Activated T-cell treated with anti-CD3 and anti-CD28 coated beads for 1 hour (primary cell): Measurements from ENCODE around the gene KAZN.

ENCODE experiments used
- DNase-seq: peaks from one replicate; pipeline ENCODE4 v3.0.0-alpha.2; 2020; ENCODE audit warnings: low read depth

Gene KAZN

DNA sequence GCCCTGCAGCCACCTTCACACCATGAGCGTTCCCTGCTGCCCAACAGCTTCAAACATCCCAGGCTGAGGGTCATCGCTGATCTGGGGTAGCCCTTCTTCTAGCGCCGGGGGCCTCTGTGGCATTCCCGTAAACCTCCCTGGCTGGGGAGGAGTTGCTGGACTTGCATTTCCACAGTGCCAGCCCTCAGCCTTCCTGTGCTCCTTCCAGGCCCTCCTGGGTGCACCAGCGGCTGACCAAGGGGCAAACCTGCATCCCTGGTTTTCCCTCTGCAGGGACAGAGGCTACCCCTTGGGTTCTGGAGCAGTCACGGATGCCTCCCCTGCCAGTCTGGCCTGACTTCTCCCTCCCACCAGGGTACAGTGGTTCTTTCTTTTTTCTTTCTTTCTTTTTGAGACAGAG is 336.4 kb downstream of the KAZN start:
- DNase-seq, result no peak

- DNase-seq, result no peak
Measured at GRCh38 chr1:14936815-14937214, 338.3 kb downstream of the KAZN start.

DNA sequence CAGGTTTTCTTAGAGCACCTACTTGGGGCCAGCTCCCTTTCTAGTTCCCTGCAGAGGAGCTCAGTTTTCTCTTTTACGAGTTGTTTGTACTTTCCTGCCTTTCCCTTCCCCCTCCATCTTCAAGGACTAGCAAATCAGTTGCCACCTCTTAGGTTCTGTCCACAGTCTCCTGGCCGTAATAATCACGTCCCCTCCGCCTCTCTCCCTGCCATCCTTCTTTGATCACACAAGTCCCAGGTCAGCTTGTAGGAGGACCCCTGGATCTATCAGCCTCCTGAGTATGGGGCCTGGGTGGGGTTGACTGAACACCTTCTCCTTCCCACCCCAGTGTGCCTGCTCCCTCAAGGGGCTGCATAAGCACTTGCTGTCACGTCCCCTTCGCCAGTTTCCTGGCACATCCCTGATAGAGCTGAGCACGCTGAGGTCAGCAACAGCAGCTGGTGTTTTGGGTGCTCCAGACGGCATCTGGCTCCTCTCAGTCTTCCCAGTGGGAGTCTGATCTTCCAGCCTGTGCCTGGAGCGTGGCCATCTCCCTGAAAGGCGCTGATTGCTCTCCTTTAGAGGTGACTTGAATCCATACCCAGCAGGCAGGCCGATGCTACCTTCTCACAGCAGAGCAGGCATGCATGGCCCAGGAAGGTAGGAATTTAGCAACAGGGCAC is 338.9 kb downstream of the KAZN start:
- no peak for DNase-seq

DNA sequence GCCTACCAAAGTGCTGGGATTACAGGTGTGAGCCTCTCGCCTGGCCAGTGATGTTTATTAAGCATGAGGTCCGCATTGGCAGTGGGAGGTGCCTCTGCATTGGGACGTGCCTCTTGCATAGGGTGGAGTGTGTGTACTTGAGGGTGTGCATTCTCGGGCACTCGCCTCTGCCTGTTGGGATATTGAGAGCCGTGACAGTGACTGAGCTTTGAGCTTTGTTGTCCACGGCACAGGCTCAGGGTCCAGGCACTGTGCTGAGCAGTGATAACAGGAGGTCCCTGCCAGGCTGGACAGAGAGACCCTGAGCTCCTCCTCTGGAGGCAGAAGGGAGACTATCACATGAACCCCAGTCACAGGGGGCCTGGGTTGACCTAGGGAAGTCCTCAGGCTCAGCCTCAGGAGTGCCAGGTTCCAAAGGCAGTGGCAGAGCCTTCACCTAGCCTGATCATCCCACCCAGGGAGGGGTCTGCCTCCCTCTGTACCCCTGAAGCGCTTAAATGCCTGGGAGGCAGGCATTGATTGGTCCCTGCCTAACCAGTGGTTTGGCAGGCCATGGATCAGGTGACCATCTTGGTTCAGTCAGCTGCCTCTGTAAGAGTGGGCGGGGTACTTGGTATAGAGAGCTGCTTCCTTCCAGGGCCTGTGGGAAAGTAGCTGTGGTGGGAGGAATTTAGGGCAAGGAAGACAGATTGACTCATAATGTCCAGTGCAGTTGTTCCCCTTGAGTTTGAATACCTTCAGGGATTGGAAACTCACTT is 341.2 kb downstream of the KAZN start:
- DNase-seq, result no peak

DNA sequence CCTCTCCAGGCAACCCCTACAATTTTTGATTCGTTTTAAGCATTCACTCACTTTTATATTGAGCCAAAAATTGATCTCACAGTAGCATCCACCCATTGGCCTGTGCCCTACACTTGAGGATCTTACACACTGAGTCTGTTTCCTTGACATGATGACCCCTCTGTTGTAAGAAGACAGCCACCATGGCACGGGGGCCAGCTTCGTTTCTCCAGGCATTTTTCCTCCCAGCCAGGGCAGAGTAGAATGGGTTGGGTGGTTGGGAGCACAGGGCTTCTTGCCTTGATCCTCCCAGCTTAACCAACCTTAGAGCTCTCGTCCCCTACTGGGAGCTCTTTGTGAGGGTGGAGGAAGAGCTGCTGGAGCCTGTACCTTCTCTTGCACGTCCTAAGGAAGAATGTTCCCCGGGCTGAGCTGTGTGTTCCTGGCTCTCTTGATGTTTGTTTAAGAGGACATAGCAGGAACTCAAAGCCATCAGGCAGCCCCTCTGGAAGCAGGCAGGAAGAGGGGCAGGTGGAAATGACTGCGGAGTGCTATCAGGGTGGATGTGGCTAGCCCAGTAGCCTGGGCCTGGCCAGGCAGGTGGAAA is 341.9 kb downstream of the KAZN start:
- DNase-seq, result no peak

- DNase-seq, result no peak
Measured at GRCh38 chr1:14941864-14942263, 343.4 kb downstream of the KAZN start.

DNA sequence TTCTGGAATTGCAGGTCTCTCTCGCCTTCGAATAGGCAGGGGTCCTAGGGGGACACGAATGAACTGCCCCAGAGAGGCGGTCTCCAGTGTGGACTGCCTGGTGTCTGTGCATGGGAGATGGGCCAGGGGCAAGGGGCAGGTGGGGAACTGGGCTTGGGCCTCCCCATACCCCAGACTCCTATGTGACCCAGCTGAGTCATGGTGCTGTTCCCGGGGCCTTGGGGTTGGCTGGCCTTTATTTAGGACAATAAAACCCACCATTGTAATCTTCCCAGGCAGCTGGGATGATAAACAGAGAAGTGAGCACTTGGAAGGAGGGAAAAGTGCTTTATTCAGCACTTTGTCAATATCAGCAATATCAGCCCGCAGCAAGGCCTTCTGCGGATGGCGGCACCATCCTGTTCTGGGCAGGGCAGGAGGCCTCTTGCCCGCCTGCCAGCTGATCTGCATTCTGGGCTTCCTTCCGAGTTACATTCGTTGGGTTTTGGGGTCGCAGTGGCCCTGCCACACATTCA is 346.0 kb downstream of the KAZN start:
- DNase-seq, result no peak

GRCh38 chr1:14945132-14946010 is 346.9 kb downstream of the KAZN start:
- DNase-seq, result no peak

DNA sequence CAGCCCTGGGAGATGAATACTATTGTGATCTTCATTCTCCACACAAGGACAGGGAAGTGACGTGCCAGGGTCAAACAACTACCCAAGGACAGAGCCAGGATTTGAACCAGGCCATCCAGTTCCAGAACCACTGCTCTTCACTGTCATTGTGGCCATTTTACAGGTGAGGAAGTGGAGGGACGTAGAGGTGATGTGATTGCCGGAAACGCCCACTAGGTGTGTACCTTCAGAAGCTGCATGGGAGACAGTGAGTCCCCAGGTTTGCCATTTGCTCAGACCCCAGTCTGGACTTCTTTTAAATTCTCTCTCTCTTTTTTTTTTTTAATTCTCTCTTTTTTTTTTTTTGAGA is 347.5 kb downstream of the KAZN start:
- no peak for DNase-seq

GRCh38 chr1:14946684-14947238 is 348.3 kb downstream of the KAZN start:
- no peak for DNase-seq

- no peak for DNase-seq
Measured at GRCh38 chr1:14947421-14947820, 348.9 kb downstream of the KAZN start.

GRCh38 chr1:14948112-14948652 is 349.7 kb downstream of the KAZN start:
- no peak for DNase-seq

DNA sequence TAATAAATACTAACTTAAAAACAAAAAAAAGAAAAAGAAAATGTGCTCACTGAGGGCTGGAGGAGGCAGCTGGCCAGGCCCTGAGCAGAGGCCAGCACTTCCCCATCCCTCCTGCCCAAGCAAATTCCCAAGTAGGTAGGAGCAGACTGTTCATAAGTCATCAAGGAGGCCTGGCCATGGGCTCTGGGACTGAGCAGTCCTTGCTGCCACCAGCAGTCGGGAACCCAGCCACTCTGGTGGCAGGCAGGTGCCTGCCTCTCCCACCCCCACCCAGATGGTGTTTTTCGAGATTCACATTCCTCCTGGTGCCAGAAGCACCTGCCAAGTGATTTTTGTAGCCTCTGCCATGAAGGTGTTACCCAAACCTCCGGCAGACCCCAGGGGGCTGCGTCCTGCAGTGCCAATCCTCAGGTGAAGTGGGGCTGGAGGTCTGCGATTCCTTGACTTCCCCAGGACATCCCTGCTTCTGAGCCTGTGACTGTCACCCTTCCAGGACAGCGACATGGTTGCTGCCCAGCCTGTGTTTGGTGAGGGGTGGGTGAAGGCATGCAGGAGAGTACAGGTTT is 350.9 kb downstream of the KAZN start:
- DNase-seq, result no peak

GRCh38 chr1:14949836-14950713 is 351.6 kb downstream of the KAZN start:
- DNase-seq, result no peak

DNA sequence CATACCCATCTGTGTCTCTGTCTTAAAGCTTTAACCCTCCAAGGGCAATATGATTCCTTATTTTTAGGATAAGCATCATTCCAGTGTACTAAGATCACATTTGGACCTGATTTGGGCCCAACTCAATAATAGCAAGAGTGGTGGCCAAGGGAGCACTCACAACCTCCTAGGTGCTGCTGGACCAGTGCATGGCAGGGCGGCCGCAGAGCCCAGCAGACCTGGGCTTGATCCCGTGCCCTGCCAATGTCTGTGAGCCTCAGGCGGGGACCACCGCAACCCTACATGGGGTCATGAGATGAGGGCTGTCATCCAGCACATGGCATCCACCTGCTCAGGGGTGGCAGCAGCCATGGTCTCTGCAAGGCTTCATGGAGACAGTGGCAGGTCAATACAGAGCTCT is 353.3 kb downstream of the KAZN start:
- DNase-seq, result no peak

- DNase-seq, result no peak
Measured at GRCh38 chr1:14952626-14953314, 354.3 kb downstream of the KAZN start.

DNA sequence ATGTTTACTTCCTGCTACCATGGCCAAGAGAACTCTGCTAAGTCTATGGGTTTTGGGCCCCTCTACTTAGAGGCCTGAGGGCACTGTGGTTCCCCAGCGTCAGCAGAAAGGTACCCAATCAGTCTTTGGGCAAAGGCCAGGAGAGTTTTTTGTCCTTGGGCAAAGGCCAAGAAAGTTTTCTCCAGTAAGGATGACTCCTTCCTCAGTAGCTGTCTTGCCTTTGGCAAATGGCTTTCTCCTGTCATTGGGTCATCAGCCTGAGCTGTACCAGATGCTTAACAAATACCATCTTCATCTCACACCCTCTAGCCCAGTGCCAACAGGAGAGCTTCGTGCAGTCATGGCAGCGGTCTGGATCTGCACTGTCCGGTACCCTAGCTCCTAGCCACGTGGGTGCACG is 355.7 kb downstream of the KAZN start:
- DNase-seq, result no peak

DNA sequence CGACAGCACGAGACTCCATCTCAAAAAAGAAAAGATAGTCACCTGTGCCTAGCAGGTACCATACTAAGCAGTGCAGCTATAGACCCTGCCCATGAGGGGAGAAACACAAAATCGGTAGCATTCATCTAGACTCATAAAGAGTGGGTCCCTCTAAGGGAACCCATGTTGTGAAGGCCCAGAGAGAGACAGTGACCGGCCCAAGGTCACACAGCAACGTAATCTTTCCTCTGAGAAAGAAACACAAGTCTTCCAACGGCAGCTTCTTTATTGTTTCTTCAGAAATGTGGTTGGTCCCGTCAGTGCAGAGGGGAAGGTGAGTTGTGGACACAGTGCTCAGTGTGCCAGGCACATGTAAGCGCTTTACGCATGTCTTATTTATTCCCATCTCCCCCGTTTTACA is 356.4 kb downstream of the KAZN start:
- DNase-seq, result no peak

- DNase-seq, result no peak
Measured at GRCh38 chr1:14955402-14955801, 356.9 kb downstream of the KAZN start.

- no peak for DNase-seq
Measured at GRCh38 chr1:14955976-14956375, 357.5 kb downstream of the KAZN start.
